GM19452 (cell line): ENCODE measurements around the gene CCDC112.

Experiments used
- ATAC-seq: cut with Tn5 transposase; IDR thresholded peaks from one replicate; pipeline ENCODE4 v1.9.1; 2021; ENCODE audit not compliant: unreplicated experiment

The CCDC112 gene

GRCh38 chr5:115319007-115319406 lies 22.6 kb upstream of the CCDC112 start:
- ATAC-seq = no peak

- no peak for ATAC-seq
Measured at GRCh38 chr5:115317736-115318135, 21.3 kb upstream of the CCDC112 start.

DNA sequence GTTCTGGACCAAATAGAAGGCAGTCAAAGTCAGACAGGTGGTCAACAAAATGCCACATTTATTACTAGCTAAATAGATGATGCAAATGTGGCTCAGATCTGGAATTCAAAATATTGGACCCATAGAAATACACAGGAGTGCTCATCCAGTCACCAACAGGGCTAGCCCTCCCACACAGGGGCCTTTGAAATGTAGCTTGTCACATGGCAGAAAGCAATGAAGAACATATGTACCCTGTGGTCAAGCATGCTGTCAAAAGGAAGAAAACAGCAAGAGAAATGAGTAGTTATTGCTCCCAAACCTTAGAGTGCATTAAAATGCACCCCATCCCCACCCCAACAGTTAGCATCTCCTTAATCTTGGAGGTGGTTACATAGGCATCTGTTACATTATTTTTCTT lies 20.9 kb upstream of the CCDC112 start:
- no peak for ATAC-seq

- no peak for ATAC-seq
Measured at GRCh38 chr5:115313632-115314031, 17.2 kb upstream of the CCDC112 start.

- ATAC-seq = no peak
Measured at GRCh38 chr5:115313052-115313451, 16.6 kb upstream of the CCDC112 start.

DNA sequence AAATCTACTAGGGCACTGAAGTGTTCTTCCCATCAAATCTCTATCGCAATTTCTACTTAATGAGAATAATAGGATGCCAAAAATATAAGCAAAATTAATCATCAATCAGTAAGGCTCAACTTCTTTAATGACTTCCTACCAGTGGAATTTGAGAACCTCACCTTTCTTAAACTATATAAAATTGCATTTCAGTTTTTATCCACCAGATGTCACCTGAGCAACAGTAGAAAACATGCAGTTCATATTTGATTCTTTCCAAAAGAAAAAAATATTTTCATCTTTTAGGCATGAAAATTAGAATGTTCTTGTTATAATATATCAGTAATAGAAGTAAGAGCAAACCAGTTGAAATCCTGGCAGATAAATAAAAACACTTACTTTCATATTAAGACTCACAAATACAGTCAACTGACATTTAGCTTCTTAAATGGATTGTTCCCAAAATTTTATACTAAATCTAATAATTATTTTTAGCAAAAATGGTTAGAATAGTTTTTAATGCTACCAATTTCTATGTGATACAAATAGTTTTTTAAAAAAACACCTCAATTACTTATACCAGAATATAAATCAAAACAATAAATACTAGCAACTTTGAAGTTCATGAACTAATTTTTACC lies 13.4 kb upstream of the CCDC112 start:
- no peak for ATAC-seq

GRCh38 chr5:115308815-115309214 lies 12.4 kb upstream of the CCDC112 start:
- no peak for ATAC-seq

- no peak for ATAC-seq
Measured at GRCh38 chr5:115306011-115306536, 9.6 kb upstream of the CCDC112 start.

DNA sequence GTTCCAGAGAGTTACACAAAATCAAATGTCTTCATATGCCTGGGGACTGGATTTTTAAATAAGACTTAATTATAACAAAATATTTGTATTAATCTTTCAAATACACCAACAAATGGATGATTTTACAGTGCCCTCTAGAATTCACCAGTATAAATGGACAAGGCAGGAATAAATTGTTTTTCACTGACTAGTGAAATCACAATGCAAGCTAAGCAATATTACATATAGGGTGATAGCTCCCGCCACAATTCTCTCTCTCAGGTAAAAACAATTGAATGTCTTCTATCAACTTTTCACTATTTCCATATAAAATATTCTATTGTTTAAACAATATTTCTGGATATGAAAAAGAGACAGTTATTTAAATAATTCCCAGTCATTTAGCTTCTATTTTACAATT lies 8.0 kb upstream of the CCDC112 start:
- no peak for ATAC-seq

DNA sequence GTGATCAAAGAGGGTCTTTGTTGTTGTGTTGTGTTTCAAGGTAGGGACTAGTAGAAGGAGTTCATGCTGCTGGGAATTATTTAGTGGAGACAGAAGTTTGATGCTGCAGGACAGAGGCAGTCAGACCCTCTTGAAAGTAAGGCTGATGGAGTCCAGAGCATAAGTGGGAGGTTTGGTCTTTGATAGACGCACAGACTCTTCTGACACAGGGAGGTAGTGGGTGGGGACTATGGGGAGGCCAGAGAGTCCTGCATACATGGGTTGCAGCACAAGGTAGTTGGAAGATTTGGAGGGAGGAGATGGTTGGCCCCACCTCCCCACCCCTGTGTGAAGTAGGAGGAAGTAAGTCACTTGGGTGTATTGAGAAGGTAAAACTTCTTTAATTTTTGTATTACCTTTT lies 2.4 kb upstream of the CCDC112 start:
- ATAC-seq = no peak

DNA sequence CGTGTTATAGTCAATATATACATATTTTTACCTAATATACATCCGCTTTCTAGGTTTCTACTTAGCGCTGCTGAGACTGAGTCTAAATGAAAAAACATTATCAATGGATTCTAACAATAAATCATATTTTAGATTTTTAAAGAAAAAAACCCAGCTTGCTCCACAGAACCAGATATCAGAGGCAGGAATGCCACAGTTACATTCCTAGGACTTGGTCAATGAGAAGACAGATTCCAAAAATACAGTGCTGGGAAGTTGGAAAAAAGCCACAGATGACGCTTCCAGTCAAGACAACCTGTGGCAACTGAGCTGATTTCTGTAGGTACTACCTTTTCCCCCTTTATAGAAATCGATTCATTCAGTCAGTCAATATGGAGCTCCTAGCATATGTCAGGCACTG lies 577 bp upstream of the CCDC112 start:
- ATAC-seq = no peak

DNA sequence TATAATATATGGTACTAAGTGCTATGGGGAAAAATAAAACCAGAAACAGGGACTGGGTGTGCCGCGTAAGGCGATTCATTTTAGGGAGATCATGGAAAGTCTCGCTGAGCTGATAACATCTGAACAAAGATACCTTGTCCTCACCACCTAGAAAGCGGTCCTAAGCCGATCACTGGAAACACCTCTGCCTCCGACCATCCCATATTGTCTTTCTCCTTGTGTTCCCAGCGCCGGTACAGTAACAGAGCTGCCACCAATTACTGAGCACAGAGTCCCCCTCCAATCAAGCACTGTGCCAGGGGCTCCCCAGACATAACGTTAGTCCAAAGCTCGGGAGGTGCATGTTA lies 704 bp downstream of the CCDC112 start:
- no peak for ATAC-seq

DNA sequence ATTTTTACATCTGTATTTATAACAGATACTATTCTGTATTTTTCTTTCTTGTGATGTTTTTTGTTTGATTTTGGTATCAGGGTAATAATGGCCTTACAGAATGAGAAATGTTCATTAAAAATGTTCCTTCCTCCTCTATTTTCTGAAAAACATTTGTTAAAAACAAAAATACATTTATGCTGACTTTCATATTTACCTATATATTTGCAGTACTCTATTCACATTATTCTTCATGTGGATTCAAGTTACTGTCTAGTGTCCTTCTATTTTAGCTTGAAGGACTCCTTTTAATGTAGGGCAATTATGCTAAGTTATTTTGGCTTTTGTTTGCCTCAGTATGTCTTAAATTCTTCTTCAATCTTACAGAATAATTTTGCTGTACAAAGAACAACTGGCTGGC lies 5.1 kb downstream of the CCDC112 start:
- no peak for ATAC-seq

DNA sequence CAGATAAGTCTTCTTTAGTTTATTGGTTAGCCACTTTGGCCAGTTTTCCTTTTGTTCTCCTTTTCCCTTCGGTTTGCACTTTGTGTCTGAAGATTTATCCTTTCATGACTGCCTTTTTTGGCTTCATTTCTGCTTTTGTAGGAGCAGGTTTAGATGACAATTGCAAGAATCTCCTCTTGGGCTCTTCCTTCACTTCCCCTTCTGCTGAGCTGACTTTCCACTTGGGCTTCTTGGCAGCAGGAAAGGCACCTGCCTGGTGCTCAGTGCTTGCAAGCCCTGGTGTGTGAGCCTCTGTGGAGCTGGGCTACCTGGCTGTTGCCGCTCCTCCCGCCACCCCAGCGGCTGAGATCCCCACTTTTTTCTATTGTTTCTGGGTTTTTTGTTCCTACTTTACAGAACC lies 7.3 kb downstream of the CCDC112 start:
- ATAC-seq = no peak

DNA sequence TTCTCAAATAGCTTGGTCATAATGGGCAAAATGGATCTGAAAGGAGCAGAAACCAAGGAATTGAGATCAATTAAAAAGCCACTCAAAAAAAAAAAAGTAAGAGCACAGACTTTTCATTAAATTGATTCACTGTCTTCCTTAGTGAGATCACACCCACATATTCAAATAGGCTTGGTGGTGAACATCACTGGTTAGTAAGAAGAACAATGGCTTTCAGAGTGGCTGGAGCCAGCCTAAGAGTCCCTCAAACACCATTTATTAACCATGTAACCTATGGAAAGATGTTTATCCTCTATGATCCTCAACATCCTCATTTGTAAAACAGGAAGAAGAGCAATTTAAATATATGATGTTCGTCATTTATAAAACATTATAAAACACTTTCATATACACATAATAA lies 12.4 kb downstream of the CCDC112 start:
- no peak for ATAC-seq

- ATAC-seq = no peak
Measured at GRCh38 chr5:115282131-115282530, 14.3 kb downstream of the CCDC112 start.

DNA sequence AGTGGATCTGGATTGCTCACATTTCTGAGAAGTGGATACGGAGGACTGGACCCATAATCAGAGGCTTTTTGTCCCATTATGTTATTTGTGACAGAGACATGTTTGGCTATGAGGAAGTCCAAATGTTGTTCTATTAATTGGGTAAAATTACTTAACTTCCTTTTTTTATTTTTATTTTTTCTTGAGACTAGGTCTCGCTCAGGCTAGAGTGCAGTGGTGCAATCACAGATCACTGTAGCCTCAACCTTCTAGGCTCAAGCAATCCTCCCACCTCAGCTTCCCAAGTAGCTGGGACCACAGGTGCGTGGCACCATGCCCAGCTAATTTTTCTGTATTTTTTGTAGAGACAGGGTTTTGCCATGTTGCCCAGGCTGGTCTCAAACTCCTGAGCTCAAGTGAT lies 21.9 kb downstream of the CCDC112 start:
- no peak for ATAC-seq

DNA sequence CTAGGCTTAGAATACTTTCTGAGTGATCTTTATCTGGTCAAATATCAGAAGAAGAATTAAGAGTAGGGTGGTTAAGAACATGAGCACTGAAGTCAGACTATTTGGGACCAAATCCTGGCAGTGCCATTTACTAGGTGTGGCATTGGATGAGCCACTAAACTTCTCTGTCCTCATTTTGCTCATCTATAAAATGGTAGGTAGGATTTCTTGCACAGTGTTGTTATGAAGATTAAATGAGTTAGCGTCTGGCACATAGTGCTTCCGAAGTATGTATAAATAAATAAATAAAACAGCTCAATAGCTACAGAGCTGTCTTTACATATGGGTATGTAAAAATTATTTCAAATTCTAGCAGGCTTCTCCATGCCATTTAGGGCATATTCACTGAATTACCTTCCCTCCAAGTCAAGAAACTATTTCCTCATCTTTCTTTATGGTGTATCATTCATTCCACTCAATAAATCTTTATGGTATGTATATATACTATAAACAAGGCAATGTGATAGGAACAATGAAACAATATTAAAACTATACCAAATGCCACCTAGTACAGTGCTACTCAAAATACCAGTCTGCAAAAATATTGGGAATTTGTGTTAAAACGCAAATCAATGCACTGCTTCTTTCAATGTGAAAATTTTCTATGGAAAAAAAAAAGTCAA lies 24.0 kb downstream of the CCDC112 start:
- no peak for ATAC-seq

- ATAC-seq = no peak
Measured at GRCh38 chr5:115271295-115272050, 25.0 kb downstream of the CCDC112 start.

GRCh38 chr5:115267617-115268016 lies 28.8 kb downstream of the CCDC112 start:
- ATAC-seq = no peak

DNA sequence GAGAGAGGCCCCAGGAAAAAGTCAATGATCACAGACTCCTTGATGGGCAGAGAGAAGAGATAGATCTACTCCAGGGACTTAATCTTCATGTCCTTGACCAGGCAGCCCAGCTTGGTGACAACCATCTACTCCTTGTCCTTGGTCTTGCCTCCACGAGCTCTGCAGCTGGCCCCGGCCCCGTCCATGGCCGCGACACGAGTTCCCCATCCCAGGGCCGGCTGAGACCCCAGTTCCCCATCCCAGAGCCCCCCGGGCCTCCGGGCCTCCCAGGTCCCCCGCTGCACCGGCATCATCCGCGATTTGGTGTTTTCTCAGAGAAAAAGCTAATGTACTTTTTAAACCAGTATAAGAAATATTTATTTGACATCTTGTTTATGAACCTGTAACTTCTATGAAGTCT lies 31.2 kb downstream of the CCDC112 start:
- no peak for ATAC-seq

DNA sequence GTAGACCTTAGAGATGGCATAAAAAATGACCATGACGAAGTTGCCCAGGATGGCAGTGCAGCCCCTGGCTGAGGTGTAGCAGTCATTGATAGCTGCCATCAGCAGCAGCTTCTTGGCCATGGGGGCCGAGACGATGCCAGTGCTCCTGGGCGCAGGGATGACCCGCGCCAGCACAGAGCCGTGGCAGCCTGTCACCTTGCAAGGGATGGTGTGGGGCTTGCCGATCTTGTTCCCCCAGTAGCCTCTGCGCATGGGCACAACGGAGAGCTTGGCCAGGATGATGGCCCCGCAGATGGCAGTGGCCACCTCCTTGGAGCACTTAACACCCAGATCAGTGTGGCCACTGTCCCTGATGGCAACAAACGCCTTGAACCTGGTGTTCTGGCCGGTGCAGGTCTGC lies 31.7 kb downstream of the CCDC112 start:
- ATAC-seq = no peak
